Panc1 (cell line): ENCODE measurements around the gene TOE1.

Experiments used
- CTCF ChIP-seq: fragments of 450-650 bp; IDR thresholded peaks from 2 replicates; pipeline ENCODE4 v1.5.1; 2017; ENCODE audit warnings: mild to moderate bottlenecking
- POLR2AphosphoS5 ChIP-seq: IDR thresholded peaks from 2 replicates; pipeline ENCODE4 v1.6.1; 2012; ENCODE audit warnings: mild to moderate bottlenecking, low read depth, low read length, moderate library complexity
- SIN3A ChIP-seq: IDR thresholded peaks from 2 replicates; pipeline ENCODE4 v1.6.1; 2012; ENCODE audit warnings: low read depth, mild to moderate bottlenecking, low read length, moderate library complexity, borderline replicate concordance; ENCODE audit not compliant: insufficient read depth
- TCF7L2 ChIP-seq: IDR thresholded peaks from 2 replicates; pipeline ENCODE4 v1.6.1; 2011; ENCODE audit warnings: mild to moderate bottlenecking, low read depth, low read length, inconsistent platforms
- TF ChIP-seq, protein P1 (sequence below), 2 experiments: IDR thresholded peaks; 2 replicates each; pipeline ENCODE4 v1.6.1; 2011 to 2012; ENCODE audit warnings: low read depth in 2 of 2, control low read depth in 1 of 2, low read length in 1 of 2, mild to moderate bottlenecking in 1 of 2, moderate library complexity in 1 of 2; ENCODE audit not compliant: insufficient read depth in 1 of 2

DNA sequence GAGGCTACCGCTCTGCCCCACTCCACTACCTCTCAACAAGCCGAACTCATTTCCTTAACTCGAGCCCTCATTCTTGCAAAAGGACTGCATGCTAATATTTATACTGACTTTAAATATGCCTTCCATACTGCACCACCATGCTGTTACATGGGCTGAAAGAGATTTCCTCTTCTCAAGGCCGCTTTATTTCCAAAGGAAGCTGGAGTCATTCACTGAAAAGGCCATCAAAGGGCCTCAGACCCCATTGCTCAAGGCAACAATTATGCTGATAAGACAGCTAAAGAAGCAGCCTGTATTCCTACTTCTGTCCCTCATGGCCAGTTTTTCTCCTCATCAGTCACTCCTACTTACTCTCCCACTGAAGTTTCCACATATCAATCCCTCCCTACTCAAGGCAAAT is 20.2 kb upstream of the TOE1 start:
- TF ChIP-seq CTCF (no peak), POLR2AphosphoS5 (no peak), TCF7L2 (no peak), SIN3A (no peak)
- TF ChIP-seq, protein P1, sequence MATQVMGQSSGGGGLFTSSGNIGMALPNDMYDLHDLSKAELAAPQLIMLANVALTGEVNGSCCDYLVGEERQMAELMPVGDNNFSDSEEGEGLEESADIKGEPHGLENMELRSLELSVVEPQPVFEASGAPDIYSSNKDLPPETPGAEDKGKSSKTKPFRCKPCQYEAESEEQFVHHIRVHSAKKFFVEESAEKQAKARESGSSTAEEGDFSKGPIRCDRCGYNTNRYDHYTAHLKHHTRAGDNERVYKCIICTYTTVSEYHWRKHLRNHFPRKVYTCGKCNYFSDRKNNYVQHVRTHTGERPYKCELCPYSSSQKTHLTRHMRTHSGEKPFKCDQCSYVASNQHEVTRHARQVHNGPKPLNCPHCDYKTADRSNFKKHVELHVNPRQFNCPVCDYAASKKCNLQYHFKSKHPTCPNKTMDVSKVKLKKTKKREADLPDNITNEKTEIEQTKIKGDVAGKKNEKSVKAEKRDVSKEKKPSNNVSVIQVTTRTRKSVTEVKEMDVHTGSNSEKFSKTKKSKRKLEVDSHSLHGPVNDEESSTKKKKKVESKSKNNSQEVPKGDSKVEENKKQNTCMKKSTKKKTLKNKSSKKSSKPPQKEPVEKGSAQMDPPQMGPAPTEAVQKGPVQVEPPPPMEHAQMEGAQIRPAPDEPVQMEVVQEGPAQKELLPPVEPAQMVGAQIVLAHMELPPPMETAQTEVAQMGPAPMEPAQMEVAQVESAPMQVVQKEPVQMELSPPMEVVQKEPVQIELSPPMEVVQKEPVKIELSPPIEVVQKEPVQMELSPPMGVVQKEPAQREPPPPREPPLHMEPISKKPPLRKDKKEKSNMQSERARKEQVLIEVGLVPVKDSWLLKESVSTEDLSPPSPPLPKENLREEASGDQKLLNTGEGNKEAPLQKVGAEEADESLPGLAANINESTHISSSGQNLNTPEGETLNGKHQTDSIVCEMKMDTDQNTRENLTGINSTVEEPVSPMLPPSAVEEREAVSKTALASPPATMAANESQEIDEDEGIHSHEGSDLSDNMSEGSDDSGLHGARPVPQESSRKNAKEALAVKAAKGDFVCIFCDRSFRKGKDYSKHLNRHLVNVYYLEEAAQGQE (IDR thresholded peaks at IDR 0.05; ENCODE audit: insufficient read depth in 1 of 2, low read depth in 2 of 2, low read length in 1 of 2) = no peak
